GM18867 (cell line): Measurements from ENCODE around the gene OSTN.
"Not testable (repeated sequence)": the region's sequence is repeated elsewhere in the genome, so short reads cannot be mapped to it uniquely, and the experiment has no call there.

Experiments used
- ATAC-seq: cut with Tn5 transposase; IDR thresholded peaks from one replicate; pipeline ENCODE4 v1.9.1; 2021; ENCODE audit warnings: mild to moderate bottlenecking, moderate library complexity; ENCODE audit not compliant: unreplicated experiment

The OSTN gene

DNA sequence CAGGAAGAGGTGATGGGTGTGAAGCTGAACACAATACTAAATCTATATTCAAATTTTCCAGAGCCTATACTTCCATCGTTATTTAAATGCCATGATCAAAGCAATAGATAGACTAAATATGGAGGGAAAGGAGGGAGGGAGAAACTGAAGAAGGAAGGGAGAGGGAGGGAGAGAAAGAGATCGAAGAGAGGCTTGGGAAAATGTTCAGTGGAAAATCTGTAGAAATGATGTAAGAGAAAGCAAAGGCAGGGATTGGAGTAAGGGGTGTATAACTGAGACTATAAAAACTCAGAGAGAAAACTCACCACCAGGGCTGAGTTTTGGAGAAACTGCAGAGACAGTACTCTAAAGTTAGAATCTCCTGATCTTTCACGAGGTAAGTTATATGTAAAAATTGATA, at the start of gene OSTN:
TSS of gene OSTN (plus strand) at position 310 of the 400 bp plus-strand sequence. CDS start 13,292 bp downstream, outside the sequence.
- ATAC-seq: no peak

- ATAC-seq: no peak
Measured at GRCh38 chr3:191151653-191152052, 47.4 kb upstream of the OSTN start.

DNA sequence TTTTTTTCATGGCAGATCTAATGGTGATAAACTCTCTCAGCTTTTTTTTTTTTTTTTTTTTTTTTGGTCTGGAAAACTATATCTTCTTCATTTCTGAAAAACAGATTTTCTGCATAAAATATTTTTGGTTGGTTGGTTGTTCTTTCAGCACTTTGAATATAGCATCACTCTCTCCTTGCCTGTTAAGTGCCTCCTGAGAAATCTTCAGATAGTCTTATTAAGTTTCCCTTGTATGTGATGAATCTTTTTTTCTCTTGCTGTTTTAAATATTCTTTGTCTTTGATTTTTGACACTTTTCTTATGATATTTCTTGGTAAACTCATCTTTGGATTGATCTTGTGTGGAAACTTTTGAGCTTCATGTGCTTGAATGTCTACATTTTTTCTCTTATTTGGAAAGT, 44.2 kb upstream of the OSTN start:
- no peak for ATAC-seq

DNA sequence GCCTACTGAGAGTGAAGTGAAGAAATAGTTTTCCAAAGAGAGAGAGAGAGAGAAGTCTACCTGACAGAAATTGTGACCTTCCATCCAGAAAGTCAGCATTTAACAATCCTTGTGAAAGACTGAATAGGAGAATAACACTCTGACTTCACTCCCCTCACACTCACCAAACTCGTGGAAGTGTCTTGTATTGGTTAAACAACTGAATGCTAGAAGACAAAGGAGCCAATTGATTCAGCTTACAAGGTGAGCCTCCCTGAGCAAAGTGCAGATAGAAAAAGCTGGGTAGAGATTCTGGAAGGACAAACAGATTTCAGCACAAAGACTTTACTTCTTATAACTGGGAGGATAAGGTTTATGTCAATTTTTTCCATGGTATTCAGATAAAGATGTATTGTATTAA, 40.8 kb upstream of the OSTN start:
- ATAC-seq: no peak

- ATAC-seq: no peak
Measured at GRCh38 chr3:191158815-191159214, 40.2 kb upstream of the OSTN start.

DNA sequence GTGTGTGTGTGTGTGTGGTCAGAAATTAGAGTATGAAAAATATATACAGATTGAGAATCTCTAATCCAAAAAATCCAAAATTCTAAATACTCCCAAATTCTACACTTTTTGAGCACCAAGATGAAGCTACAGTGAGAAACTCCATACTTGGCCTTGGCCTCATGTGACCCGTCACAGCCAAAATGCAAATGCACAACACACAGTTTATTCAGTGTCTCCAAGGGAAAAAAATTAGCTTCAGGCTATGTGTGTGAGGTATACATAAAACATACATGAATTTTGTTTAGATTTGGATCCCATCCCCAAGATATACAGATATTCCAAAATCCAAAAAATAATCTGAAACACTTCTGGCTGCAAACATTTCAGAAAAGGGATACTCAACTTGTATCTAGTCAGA, 33.2 kb upstream of the OSTN start:
- no peak for ATAC-seq

DNA sequence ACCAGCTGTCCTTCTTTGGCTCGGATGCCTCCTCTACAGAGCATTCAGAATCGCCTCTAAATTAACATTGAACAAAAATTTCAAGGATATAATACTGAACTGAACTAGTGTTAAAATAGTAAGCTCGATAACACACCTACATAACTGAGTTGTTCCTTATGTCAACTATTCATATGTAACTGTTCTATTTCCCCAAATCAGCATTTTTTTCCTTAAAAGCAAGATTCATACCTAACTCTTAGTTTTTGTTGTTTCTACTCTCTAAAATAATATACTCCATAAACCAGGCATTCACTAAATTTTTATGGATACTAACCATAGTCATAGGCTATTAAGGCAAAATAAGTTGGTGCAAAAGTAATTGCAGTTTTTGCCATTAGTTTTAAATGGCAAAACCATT, 32.7 kb upstream of the OSTN start:
- no peak for ATAC-seq

GRCh38 chr3:191169566-191169965, 29.5 kb upstream of the OSTN start:
- no peak for ATAC-seq

DNA sequence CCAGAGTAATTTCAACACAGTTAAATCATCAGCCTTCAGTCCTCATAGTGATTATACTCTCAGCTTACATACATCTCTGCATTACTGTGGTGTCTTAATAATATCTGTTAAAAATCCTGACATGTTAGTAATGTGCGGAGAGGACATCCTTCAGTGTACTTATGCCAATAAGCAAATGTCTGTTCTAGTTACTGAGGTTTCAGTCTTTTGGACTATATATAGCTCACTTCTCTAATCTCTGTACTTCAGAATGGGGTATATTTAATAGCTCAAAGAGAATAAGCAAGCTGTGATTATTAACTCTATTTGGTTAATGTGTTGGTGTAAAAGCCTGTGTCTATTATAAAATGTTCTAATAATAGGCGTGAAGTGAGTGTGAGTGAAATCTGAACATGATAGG, 28.9 kb upstream of the OSTN start:
- peak; percentile 76 for ATAC-seq

DNA sequence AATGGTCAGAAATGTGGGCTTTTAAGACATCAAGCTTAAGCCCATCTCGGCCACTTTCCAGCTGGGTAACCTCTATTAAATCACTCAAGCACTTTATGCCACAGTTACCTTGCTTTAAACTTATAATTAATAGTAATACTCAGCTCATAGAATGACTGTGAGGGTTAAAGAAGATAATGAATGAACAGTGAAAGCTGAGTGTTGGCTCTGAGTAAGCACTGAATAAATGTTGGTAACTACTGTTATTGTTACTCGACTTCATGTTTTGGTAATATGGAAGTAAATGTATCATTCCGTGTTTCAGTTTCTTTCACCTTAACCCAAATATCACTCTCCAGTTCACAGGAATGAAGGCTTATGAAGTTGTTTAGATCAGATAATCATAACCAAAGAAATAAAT, 23.9 kb upstream of the OSTN start:
- ATAC-seq: no peak

- ATAC-seq: no peak
Measured at GRCh38 chr3:191176038-191176785, 22.8 kb upstream of the OSTN start.

- ATAC-seq: not testable (repeated sequence)
Measured at GRCh38 chr3:191185382-191185781, 13.7 kb upstream of the OSTN start.

DNA sequence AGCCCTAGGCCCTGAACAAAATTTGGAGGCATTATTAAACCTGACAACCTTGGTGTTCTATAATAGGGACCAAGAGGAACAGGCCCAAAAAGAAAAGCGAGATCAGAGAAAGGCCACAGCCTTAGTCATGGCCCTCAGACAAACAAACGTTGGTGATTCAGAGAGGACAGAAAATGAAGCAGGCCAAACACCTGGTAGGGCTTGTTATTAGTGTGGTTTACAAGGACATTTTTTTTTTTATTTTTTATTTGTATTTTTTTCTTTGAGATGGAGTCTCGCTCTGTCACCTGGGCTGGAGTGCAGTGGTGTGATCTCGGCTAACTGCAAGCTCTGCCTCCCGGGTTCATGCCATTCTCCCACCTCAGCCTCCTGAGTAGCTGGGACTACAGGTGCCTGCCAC, 10.8 kb upstream of the OSTN start:
- not testable (repeated sequence) for ATAC-seq

- ATAC-seq: not testable (repeated sequence)
Measured at GRCh38 chr3:191192270-191192669, 6.8 kb upstream of the OSTN start.

DNA sequence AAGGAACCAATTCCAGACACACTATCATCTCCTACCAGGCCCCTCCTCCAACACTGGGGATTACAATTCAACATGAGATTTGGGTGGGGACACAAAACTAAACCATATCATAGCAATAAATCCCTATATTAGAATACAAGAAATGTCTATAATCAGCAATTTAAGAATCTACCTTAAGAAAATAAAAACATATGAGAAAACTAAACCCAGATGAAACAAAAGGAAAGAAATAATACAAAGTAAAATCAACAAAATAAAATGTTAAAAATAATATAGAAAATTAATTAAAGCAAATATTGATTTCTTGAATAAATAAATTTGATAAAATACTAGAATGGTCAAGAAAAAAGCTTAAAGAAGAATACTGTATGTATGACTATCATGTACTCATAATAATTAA, 6.1 kb upstream of the OSTN start:
- no peak for ATAC-seq

- no peak for ATAC-seq
Measured at GRCh38 chr3:191197761-191198306, 1.2 kb upstream of the OSTN start.

- no peak for ATAC-seq
Measured at GRCh38 chr3:191198480-191198879, 561 bp upstream of the OSTN start.

GRCh38 chr3:191210032-191210431, 11.0 kb downstream of the OSTN start:
- ATAC-seq: no peak

GRCh38 chr3:191216510-191216909, 17.5 kb downstream of the OSTN start:
- ATAC-seq: no peak

DNA sequence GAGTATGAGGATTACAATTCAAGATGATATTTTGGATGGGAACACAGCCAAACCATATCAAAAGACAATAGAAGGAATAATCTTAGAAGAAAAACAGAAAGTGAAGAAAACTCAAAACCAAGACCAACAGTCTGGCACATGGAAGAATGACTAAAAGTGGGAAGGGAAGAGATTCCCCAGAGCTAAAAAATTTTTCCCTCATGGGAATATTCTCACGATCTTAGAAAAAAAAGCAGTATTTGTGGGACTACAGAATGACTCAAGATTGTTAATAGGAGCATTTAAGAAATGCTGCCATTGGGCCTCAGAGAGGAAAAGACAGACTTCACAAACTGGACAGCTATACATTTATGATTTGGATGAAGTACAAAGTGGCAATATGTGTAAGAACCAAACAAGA, 18.3 kb downstream of the OSTN start:
- no peak for ATAC-seq

GRCh38 chr3:191220908-191221307, 21.9 kb downstream of the OSTN start:
- no peak for ATAC-seq

GRCh38 chr3:191221638-191222037, 22.6 kb downstream of the OSTN start:
- ATAC-seq: no peak

DNA sequence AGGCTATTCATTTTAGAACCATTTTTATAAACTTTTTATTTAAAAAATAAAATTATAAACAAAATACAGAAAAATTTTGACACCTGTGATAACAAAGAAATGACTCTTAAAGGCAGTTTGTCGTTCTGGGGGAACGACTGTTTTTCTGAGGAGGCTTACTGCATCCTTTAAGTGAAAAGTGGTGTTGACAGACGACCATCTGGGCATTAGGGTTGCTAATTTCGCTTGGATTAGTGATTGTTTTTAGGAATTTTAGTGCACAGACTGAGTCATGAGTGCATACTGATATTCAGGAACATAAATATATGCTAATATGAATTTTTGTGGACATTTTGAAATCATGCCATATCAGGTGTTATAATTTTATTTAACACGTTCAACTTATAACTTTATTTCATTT, 28.5 kb downstream of the OSTN start:
- no peak for ATAC-seq
